B cell (primary cell): Measurements from ENCODE around the gene PER1. TPM values are rescaled to one million over a fixed set of nuclear protein-coding genes. Genes with fewer than 3 reads are reported as not detected.
A peak's percentile ranks its signal among the peaks of the same experiment; 100 is the strongest.

Source experiments
- ATAC-seq: fragments of 200-7000 bp; cut with Tn5 transposase; one replicate; pipeline ENCODE4 v1.10.0; 2021; ENCODE audit warnings: low read depth, mild to moderate bottlenecking, moderate number of reproducible peaks, moderate library complexity
- CTCF ChIA-PET: fragments of 350-600 bp; sonication (Branson Sonifier 250); formaldehyde crosslinking; loops from one replicate; lab custom pipeline; 2021; ENCODE audit warnings: antibody characterized with exemption, inconsistent platforms; lab: Charles Lee
- POLR2A ChIA-PET: fragments of 350-600 bp; sonication (Branson Sonifier 250); formaldehyde crosslinking; loops from one replicate; lab custom pipeline; 2021; ENCODE audit warnings: antibody characterized with exemption; lab: Charles Lee
- DNase-seq: peaks from one replicate; pipeline ENCODE4 v3.0.0; 2013
- H2AFZ ChIP-seq: 2 replicates; pipeline ENCODE4 v1.6.1; 2012; ENCODE audit warnings: mild to moderate bottlenecking, low read depth, low read length; ENCODE audit not compliant: insufficient read depth, poor library complexity, severe bottlenecking
- H3K27ac ChIP-seq, 2 donors: 1 replicate in 1 of 2; 2 replicates in 1 of 2; pipeline ENCODE4 v1.5.1; 2012 to 2013; ENCODE audit warnings: low read length in 2 of 2, mild to moderate bottlenecking in 2 of 2, moderate library complexity in 1 of 2
- H3K27me3 ChIP-seq, 4 experiments: fragments of 200-600 bp in 1 of 4; sonication (generic) in 1 of 4; replicated peaks in 1 of 4; 1 replicate in 2 of 4; 2 replicates in 2 of 4; pipeline versions ENCODE4 v1.6.1 to v1.7.0; 2013 to 2016; ENCODE audit warnings: low read length in 3 of 4, mild to moderate bottlenecking in 2 of 4, mixed read lengths in 1 of 4, moderate library complexity in 1 of 4; ENCODE audit not compliant: insufficient read depth in 4 of 4, control insufficient read depth in 3 of 4; ENCODE audit errors: control extremely low read depth in 1 of 4
- H3K36me3 ChIP-seq, 2 experiments: replicated peaks in 1 of 2; 1 replicate in 1 of 2; 2 replicates in 1 of 2; pipeline versions ENCODE4 v1.6.1 to v1.7.1; 2013; ENCODE audit warnings: low read length in 1 of 2; ENCODE audit not compliant: insufficient read depth in 2 of 2, control insufficient read depth in 1 of 2; ENCODE audit errors: control extremely low read depth in 1 of 2, extremely low read depth in 1 of 2
- H3K4me1 ChIP-seq, 2 donors: fragments of 200-600 bp in 1 of 2; sonication (generic) in 1 of 2; 1 replicate in 1 of 2; 2 replicates in 1 of 2; pipeline versions ENCODE4 v1.5.1 to v1.6.1; 2013 to 2017; ENCODE audit warnings: low read length in 2 of 2; ENCODE audit not compliant: control insufficient read depth in 2 of 2, insufficient read depth in 2 of 2
- H3K4me2 ChIP-seq: replicated peaks from 2 replicates; pipeline ENCODE3; 2012; ENCODE audit warnings: mild to moderate bottlenecking, low read depth, low read length; ENCODE audit not compliant: poor library complexity, severe bottlenecking
- H3K4me3 ChIP-seq, 5 experiments: fragments of 200-600 bp in 1 of 5; sonication (generic) in 1 of 5; 1 replicate in 3 of 5; 2 replicates in 2 of 5; pipeline versions ENCODE4 v1.5.1 to v1.7.0; 2011 to 2016; ENCODE audit warnings: low read length in 4 of 5, mild to moderate bottlenecking in 4 of 5, low read depth in 2 of 5, control low read depth in 1 of 5, moderate library complexity in 1 of 5; ENCODE audit not compliant: insufficient read depth in 1 of 5; ENCODE audit errors: control extremely low read depth in 1 of 5, extremely low read depth in 1 of 5
- H3K79me2 ChIP-seq: fragments of 200-600 bp; sonication (generic); one replicate; pipeline ENCODE4 v1.6.0; 2016; ENCODE audit warnings: low read length; ENCODE audit not compliant: control insufficient read depth, insufficient read depth
- H3K9ac ChIP-seq: fragments of 200-600 bp; sonication (generic); 2 replicates; pipeline ENCODE4 v1.6.1; 2017; ENCODE audit warnings: mild to moderate bottlenecking, low read length, moderate library complexity
- H3K9me3 ChIP-seq, 3 donors: one replicate each; pipeline versions ENCODE4 v1.6.1 to v1.7.1; 2013; ENCODE audit warnings: low read length in 2 of 3; ENCODE audit not compliant: control insufficient read depth in 2 of 3, insufficient read depth in 1 of 3; ENCODE audit errors: control extremely low read depth in 1 of 3
- H4K20me1 ChIP-seq: 2 replicates; pipeline ENCODE4 v1.6.0; 2012; ENCODE audit warnings: mild to moderate bottlenecking, low read length; ENCODE audit not compliant: insufficient read depth, control insufficient read depth, poor library complexity, severe bottlenecking
- H3K27ac Mint-ChIP-seq: one replicate; pipeline ENCODE4 v1.8.0; 2021; ENCODE audit warnings: mixed read lengths
- H3K27me3 Mint-ChIP-seq: one replicate; pipeline ENCODE4 v1.8.0; 2021; ENCODE audit warnings: mixed read lengths
- H3K4me1 Mint-ChIP-seq: one replicate; pipeline ENCODE4 v1.8.0; 2021; ENCODE audit warnings: mixed read lengths
- H3K4me3 Mint-ChIP-seq: one replicate; pipeline ENCODE4 v1.8.0; 2021; ENCODE audit warnings: mixed read lengths
- H3K9me3 Mint-ChIP-seq: one replicate; pipeline ENCODE4 v1.8.0; 2022; ENCODE audit warnings: mixed read lengths; ENCODE audit not compliant: insufficient read depth
- EZH2 ChIP-seq: IDR thresholded peaks from 2 replicates; pipeline ENCODE4 v1.6.1; 2012; ENCODE audit warnings: borderline replicate concordance, low read depth, mild to moderate bottlenecking, moderate library complexity, low read length; ENCODE audit not compliant: insufficient read depth, poor library complexity, severe bottlenecking
- WGBS: methylation state at CpG from one replicate; pipeline ENCODE4 v1.1.5; 2013; ENCODE audit warnings: missing lambda C conversion rate; ENCODE audit not compliant: insufficient coverage; 5-methylcytosine and 5-hydroxymethylcytosine counted together
- intact Hi-C: fragments of 100-400 bp; cut with micrococcal nuclease; formaldehyde crosslinking; loops from one replicate; pipeline ENCODE4 v1.10.0; 2022
- polyA plus RNA-seq: library from polyadenylated mRNA; depleted of rRNA; stranded (reverse); fragments of >200 nt; gene quantifications from 2 replicates; pipeline ENCODE4 v1.2.3, GENCODE V29; 2012
- total RNA-seq, 2 donors: library from RNA; stranded (reverse); fragments of 120-200 nt in 1 of 2; gene quantifications; 1 replicate in 1 of 2; 2 replicates in 1 of 2; pipeline versions ENCODE4 v1.2.3 to v1.2.4, GENCODE V29; 2013 to 2022
- TF ChIP-seq, protein P1 (sequence below): fragments of 200-600 bp; IDR thresholded peaks from one replicate; pipeline ENCODE4 v1.8.0; 2022; ENCODE audit warnings: antibody characterized with exemption, mild to moderate bottlenecking

PER1 gene
- total and polyA plus RNA-seq, 2 donors (not counting 1 experiment from before 2014, with no cell fraction given): 120 to 176 TPM

- DNase-seq: peak; percentile 45
- ATAC-seq: no peak
- POLR2A ChIA-PET: interaction anchor here (2.6 to 2.7 kb wide), 2 partner anchors 10 to 15 kb away, joined by 21 to 36 read pairs; partner anchors contain the start of gene PER1
- H4K20me1 ChIP-seq: peaks cover 9% of the 10 kb centered on the region
- H3K27ac ChIP-seq: no peak overlapping the region
- no peaks in the 10 kb centered on the region for H3K27me3 ChIP-seq
- no peak overlapping the region for H3K4me3 ChIP-seq
- Mint-ChIP-seq H3K27ac (peak overlapping the region; percentile 15), H3K4me1 (peaks cover 2% of the 10 kb centered on the region), H3K27me3 (no peaks in the 10 kb centered on the region), H3K9me3 (no peaks in the 10 kb centered on the region), H3K4me3 (no peak overlapping the region)
- CTCF ChIA-PET: interaction anchor here (0.6 to 7.2 kb wide), 8 partner anchors 9 to 81 kb away, joined by 3 to 68 read pairs (median 4); partner anchors contain the start of gene ALOXE3
- no peak overlapping the region for H2AFZ ChIP-seq
- no peaks in the 10 kb centered on the region for H3K79me2 ChIP-seq
- TF ChIP-seq EZH2: no peak
- TF ChIP-seq, protein P1, sequence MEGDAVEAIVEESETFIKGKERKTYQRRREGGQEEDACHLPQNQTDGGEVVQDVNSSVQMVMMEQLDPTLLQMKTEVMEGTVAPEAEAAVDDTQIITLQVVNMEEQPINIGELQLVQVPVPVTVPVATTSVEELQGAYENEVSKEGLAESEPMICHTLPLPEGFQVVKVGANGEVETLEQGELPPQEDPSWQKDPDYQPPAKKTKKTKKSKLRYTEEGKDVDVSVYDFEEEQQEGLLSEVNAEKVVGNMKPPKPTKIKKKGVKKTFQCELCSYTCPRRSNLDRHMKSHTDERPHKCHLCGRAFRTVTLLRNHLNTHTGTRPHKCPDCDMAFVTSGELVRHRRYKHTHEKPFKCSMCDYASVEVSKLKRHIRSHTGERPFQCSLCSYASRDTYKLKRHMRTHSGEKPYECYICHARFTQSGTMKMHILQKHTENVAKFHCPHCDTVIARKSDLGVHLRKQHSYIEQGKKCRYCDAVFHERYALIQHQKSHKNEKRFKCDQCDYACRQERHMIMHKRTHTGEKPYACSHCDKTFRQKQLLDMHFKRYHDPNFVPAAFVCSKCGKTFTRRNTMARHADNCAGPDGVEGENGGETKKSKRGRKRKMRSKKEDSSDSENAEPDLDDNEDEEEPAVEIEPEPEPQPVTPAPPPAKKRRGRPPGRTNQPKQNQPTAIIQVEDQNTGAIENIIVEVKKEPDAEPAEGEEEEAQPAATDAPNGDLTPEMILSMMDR: no peak
- intact Hi-C loops: no loop called here
- no peaks in the 10 kb centered on the region for H3K9me3 ChIP-seq
- 99% methylated on average over 7 of the region's 7 CpGs for WGBS
- no peak overlapping the region for H3K9ac ChIP-seq
- H3K36me3 ChIP-seq: peaks cover 0 to 45% of the 10 kb centered on the region in 2 experiments
- H3K4me2 ChIP-seq: no peak overlapping the region
- H3K4me1 ChIP-seq: peaks cover 10 to 20% of the 10 kb centered on the region in 2 donors
Observed at GRCh38 chr17:8141045-8141444, 11.2 kb downstream of the PER1 start.
